ENCODE results near the gene NDST3. TPM values are rescaled to one million over a fixed set of nuclear protein-coding genes. Genes with fewer than 3 reads are reported as not detected.

Gene NDST3
- 0.59 TPM for polyA plus RNA-seq (2013, experiment 1 of 4)
- polyA plus RNA-seq (2013, experiment 2 of 4): 0.96 TPM
- 0.85 TPM for polyA plus RNA-seq (2013, experiment 3 of 4)
- polyA plus RNA-seq (2013, experiment 4 of 4): 1.3 TPM

DNA sequence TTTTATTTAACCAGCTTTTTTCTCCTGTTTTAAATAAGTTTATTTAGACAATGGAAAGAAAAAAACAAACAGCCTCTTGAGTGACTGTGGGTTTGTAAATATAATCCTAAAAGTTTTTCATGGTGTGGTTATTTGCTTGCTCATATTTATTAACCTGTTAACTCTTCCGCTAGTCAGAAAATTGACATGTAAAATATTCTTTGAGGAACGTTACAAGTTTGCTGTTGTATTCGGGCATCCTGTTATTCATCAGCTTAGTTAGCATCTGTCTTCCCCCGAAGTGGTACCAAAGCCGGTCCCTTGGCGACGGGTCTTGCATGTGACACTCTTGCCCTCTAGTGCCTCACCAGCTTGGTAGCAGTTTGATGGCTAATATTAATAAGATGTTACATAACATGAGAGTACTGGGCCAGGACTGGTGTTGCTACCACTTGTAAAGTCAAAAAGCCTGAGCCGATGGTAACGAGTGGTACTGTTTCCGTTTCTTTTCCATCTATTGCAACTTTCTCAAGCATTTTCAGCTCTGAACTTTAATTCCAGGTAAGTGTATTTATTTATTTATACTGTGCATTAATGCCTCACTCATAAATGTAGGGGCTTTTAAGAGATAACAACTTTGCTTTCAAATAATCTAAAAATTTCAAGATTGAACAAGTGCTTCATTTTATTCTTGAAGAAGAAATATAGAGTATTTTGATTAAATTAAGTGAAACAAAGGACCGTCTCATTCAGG, at the start of gene NDST3:
Gene NDST3 (plus strand): TSS at position 434 of the 733 bp plus-strand sequence. CDS start 19,425 bp downstream, outside the sequence.
- Histone ChIP-seq H3K4me3 (ENCODE audit: insufficient read depth, low read depth, low read length) (peak within 1 kb of the TSS; percentile 68), H3K27me3 (ENCODE audit: control insufficient read depth, insufficient read depth, low read length, poor library complexity, severe bottlenecking) (peaks cover 10% of the 10 kb centered on the region), H3K36me3 (ENCODE audit: control insufficient read depth, insufficient read depth, low read length) (no peaks in the 10 kb centered on the region), H3K4me1 (ENCODE audit: control insufficient read depth, insufficient read depth, low read length) (no peaks in the 10 kb centered on the region), H3K9me3 (ENCODE audit: control insufficient read depth, low read length) (no peaks in the 10 kb centered on the region), H3K27ac (ENCODE audit: insufficient read depth, low read depth, low read length, poor library complexity, severe bottlenecking) (no peak within 1 kb of the TSS)
- WGBS, 2 experiments: 13 to 21% methylated on average over 10 to 11 of the region's 11 CpGs

DNA sequence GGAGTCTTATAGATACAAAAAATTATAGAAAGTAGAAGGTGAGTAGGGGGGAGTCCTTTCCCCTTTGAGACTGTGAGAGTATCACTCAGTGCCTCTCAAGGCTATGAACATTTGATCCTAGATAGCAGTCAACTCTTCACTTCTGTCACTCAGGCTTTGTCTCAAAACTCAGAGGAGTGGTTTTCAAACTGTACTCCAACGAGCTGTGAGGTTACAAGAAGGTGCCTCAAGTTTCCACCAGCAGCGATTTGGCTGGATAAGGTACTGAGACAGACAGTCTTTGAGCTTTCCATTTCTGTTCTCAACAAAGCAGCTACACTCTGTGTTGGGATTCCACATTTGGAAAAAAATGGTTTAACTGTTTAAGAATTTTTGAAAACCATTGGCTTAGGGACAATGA, 48.0 kb upstream of the NDST3 start:
- Histone ChIP-seq H3K9me3 (ENCODE audit: control insufficient read depth, low read length) (no peaks in the 10 kb centered on the region), H3K4me1 (ENCODE audit: control insufficient read depth, insufficient read depth, low read length) (no peaks in the 10 kb centered on the region), H3K36me3 (ENCODE audit: control insufficient read depth, insufficient read depth, low read length) (no peaks in the 10 kb centered on the region), H3K27me3 (ENCODE audit: control insufficient read depth, insufficient read depth, low read length, poor library complexity, severe bottlenecking) (no peaks in the 10 kb centered on the region), H3K27ac (ENCODE audit: insufficient read depth, low read depth, low read length, poor library complexity, severe bottlenecking) (no peak overlapping the region), H3K4me3 (ENCODE audit: insufficient read depth, low read depth, low read length) (no peak overlapping the region)
- 89 to 92% methylated on average over 2 of the region's 2 CpGs for WGBS, 2 experiments

DNA sequence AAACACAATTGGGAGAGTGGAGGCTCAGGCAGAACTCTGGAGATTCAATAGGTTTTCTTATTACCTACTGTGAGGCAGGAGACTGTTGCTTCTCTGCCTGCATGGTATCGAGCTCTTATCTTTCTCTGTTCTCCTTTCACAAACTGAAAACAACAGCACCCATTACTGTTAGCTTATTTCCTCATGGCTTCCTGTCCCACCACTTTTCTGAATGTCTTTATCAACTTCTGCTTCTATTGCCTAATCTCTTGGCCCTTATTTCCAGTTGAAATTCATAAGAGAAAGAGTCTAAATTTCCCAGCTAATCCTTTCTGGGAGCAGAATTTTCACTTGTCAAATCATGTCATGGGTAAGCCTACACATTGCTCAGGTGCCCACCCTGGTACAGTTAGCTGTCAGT, 46.8 kb upstream of the NDST3 start:
- Histone ChIP-seq H3K36me3 (ENCODE audit: control insufficient read depth, insufficient read depth, low read length) (no peaks in the 10 kb centered on the region), H3K27ac (ENCODE audit: insufficient read depth, low read depth, low read length, poor library complexity, severe bottlenecking) (no peak overlapping the region), H3K9me3 (ENCODE audit: control insufficient read depth, low read length) (no peaks in the 10 kb centered on the region), H3K27me3 (ENCODE audit: control insufficient read depth, insufficient read depth, low read length, poor library complexity, severe bottlenecking) (no peaks in the 10 kb centered on the region), H3K4me1 (ENCODE audit: control insufficient read depth, insufficient read depth, low read length) (no peaks in the 10 kb centered on the region), H3K4me3 (ENCODE audit: insufficient read depth, low read depth, low read length) (no peak overlapping the region)
- 55 to 81% methylated on average over 1 of the region's 1 CpG for WGBS, 2 experiments

DNA sequence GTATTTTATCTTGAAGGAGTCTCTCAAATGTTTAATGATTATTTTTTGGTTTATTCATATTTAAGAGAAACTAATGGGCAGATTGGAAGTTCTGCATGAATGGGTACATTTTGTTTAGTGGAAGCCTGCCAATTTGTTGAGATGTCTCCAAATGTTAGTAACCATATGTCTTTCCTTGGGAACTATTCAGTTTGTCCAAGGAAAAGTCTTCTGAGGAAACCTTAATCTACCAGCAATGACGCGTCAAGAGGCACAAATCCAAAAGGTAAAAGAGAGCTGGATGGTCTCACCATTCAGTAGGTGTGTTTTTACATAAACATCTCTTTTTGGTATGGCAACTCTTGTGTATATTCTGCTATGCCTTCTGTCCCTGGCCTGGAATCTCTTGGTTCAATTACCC, 37.4 kb upstream of the NDST3 start:
- WGBS, 2 experiments: 93 to 95% methylated on average over 2 of the region's 2 CpGs
- no peaks in the 10 kb centered on the region for H3K36me3 ChIP-seq (ENCODE audit: control insufficient read depth, insufficient read depth, low read length)
- no peaks in the 10 kb centered on the region for H3K4me1 ChIP-seq (ENCODE audit: control insufficient read depth, insufficient read depth, low read length)
- no peaks in the 10 kb centered on the region for H3K9me3 ChIP-seq (ENCODE audit: control insufficient read depth, low read length)
- no peak overlapping the region for H3K27ac ChIP-seq (ENCODE audit: insufficient read depth, low read depth, low read length, poor library complexity, severe bottlenecking)
- H3K27me3 ChIP-seq (ENCODE audit: control insufficient read depth, insufficient read depth, low read length, poor library complexity, severe bottlenecking): no peaks in the 10 kb centered on the region
- H3K4me3 ChIP-seq (ENCODE audit: insufficient read depth, low read depth, low read length): no peak overlapping the region

DNA sequence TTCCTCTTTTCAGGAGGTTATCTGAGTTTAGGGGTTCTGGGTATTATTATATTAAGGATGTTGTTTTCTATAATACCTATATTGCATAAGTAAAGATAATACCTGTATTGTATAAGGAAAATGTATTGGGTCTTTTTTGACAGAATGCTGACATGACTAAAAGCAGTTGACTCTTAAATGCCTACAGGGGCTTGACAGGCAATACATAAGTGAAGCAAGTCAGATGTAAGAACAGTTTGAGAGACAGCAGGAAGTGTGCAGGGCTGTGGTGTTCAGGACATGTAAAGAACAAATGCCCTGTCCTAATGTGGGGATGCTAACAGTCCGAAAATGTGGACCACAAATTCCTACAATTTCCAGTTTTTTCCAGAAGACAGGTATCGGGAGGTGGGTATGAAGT, 30.2 kb upstream of the NDST3 start:
- no peaks in the 10 kb centered on the region for H3K27me3 ChIP-seq (ENCODE audit: control insufficient read depth, insufficient read depth, low read length, poor library complexity, severe bottlenecking)
- H3K9me3 ChIP-seq (ENCODE audit: control insufficient read depth, low read length): no peaks in the 10 kb centered on the region
- H3K4me1 ChIP-seq (ENCODE audit: control insufficient read depth, insufficient read depth, low read length): no peaks in the 10 kb centered on the region
- H3K4me3 ChIP-seq (ENCODE audit: insufficient read depth, low read depth, low read length): no peak overlapping the region
- no peaks in the 10 kb centered on the region for H3K36me3 ChIP-seq (ENCODE audit: control insufficient read depth, insufficient read depth, low read length)
- no peak overlapping the region for H3K27ac ChIP-seq (ENCODE audit: insufficient read depth, low read depth, low read length, poor library complexity, severe bottlenecking)
- WGBS, 2 experiments: 94 to 100% methylated on average over 2 of the region's 2 CpGs

DNA sequence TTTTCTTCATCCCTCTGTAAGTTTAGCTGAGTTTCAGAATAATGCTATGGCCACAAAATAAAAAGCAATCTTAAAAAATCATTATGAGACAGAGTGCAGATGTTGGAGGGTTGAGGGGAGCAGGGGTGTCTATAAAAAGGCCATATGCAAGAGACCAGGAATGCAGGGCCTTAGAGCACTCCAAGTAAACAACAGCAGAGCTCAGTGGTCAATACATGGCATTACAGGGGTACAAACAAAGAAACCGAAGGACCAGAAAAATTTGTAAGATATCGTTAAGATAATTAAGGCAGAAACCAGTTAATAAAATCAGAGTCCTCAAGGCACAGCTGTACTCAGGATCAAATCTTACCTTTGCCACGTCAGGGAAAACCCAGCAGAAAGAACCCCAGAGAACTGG, 28.4 kb upstream of the NDST3 start:
- no peak overlapping the region for H3K27ac ChIP-seq (ENCODE audit: insufficient read depth, low read depth, low read length, poor library complexity, severe bottlenecking)
- no peaks in the 10 kb centered on the region for H3K27me3 ChIP-seq (ENCODE audit: control insufficient read depth, insufficient read depth, low read length, poor library complexity, severe bottlenecking)
- no peaks in the 10 kb centered on the region for H3K4me1 ChIP-seq (ENCODE audit: control insufficient read depth, insufficient read depth, low read length)
- 86 to 92% methylated on average over 3 of the region's 3 CpGs for WGBS, 2 experiments
- H3K36me3 ChIP-seq (ENCODE audit: control insufficient read depth, insufficient read depth, low read length): no peaks in the 10 kb centered on the region
- no peak overlapping the region for H3K4me3 ChIP-seq (ENCODE audit: insufficient read depth, low read depth, low read length)
- H3K9me3 ChIP-seq (ENCODE audit: control insufficient read depth, low read length): no peaks in the 10 kb centered on the region

DNA sequence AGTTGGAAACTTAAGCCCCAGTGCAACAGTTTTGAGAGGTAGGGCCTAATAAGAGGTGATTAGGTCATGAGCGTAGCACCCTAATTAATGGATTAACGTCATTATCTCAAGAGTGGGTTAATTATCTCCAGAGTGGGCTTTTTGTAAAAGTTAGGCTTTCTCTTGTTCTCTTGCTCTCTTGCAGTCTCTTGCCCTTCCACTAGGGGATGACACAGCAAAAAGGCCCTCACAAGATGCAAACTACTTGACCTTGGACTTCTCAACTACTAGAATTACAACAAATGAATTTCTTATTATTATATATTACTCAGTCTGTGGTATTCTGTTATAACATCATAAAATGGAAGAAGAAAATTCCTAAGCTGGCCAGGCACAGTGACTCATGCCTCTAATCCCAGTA, 22.1 kb upstream of the NDST3 start:
- WGBS, 2 experiments: 90 to 97% methylated on average over 2 of the region's 2 CpGs
- no peaks in the 10 kb centered on the region for H3K4me1 ChIP-seq (ENCODE audit: control insufficient read depth, insufficient read depth, low read length)
- no peaks in the 10 kb centered on the region for H3K27me3 ChIP-seq (ENCODE audit: control insufficient read depth, insufficient read depth, low read length, poor library complexity, severe bottlenecking)
- no peaks in the 10 kb centered on the region for H3K36me3 ChIP-seq (ENCODE audit: control insufficient read depth, insufficient read depth, low read length)
- H3K4me3 ChIP-seq (ENCODE audit: insufficient read depth, low read depth, low read length): no peak overlapping the region
- no peak overlapping the region for H3K27ac ChIP-seq (ENCODE audit: insufficient read depth, low read depth, low read length, poor library complexity, severe bottlenecking)
- H3K9me3 ChIP-seq (ENCODE audit: control insufficient read depth, low read length): no peaks in the 10 kb centered on the region

DNA sequence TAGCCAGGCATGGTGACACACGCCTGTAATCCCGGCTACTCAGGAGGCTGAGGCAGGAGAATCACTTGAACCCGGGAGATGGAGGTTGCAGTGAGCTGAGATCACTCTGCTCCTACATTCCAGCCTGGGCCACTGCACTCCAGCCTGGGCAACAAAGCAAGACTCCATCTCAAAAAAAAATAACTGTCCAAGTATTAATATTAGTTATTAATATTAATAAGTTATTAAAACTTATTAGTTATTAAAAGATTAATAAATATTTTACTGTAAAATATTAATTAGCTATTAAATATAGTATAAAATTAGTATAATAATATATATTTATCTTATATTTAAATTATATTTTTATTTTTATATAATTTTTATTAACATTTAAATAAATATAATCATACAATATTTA, 19.5 kb upstream of the NDST3 start:
- no peak overlapping the region for H3K27ac ChIP-seq (ENCODE audit: insufficient read depth, low read depth, low read length, poor library complexity, severe bottlenecking)
- no peaks in the 10 kb centered on the region for H3K9me3 ChIP-seq (ENCODE audit: control insufficient read depth, low read length)
- H3K4me1 ChIP-seq (ENCODE audit: control insufficient read depth, insufficient read depth, low read length): no peaks in the 10 kb centered on the region
- H3K4me3 ChIP-seq (ENCODE audit: insufficient read depth, low read depth, low read length): no peak overlapping the region
- WGBS, 2 experiments: 83 to 92% methylated on average over 3 of the region's 3 CpGs
- no peaks in the 10 kb centered on the region for H3K36me3 ChIP-seq (ENCODE audit: control insufficient read depth, insufficient read depth, low read length)
- H3K27me3 ChIP-seq (ENCODE audit: control insufficient read depth, insufficient read depth, low read length, poor library complexity, severe bottlenecking): no peaks in the 10 kb centered on the region

DNA sequence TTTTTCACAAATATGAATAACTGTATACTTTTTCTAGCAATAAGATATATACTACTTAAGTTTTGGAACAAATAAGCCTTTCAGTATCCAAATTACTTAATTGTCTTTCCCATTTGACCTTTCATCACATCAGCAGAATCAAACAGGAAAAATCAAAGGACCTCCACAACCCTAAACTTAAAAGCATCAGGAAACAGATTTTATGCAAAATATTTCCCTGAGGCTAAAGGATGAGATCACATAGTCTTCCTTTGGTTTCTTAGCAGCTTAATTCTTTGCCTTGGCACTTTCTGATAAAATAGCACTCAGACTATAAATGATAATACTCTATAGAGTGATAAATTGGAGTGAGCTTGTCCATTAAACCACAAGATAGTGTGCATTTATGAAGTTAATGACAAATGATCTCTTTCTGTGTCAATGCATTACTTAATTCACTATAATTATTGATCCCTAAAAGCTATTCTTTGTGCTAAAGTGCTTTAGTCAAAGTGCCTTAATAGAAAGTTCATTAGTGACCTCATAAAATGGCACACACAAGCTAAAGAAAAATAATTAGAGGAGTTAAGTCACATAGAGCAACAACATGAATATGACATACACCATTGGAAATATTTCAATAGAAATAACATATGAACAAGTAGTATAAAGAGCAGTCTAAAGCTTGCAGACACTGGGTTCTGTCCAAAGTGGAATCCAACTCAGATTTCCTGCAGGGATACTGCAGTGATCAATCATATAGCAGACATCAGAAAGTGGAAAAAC, 15.7 kb upstream of the NDST3 start:
- no peak overlapping the region for H3K27ac ChIP-seq (ENCODE audit: insufficient read depth, low read depth, low read length, poor library complexity, severe bottlenecking)
- H3K9me3 ChIP-seq (ENCODE audit: control insufficient read depth, low read length): no peaks in the 10 kb centered on the region
- no peak overlapping the region for H3K4me3 ChIP-seq (ENCODE audit: insufficient read depth, low read depth, low read length)
- H3K27me3 ChIP-seq (ENCODE audit: control insufficient read depth, insufficient read depth, low read length, poor library complexity, severe bottlenecking): no peaks in the 10 kb centered on the region
- no peaks in the 10 kb centered on the region for H3K4me1 ChIP-seq (ENCODE audit: control insufficient read depth, insufficient read depth, low read length)
- no peaks in the 10 kb centered on the region for H3K36me3 ChIP-seq (ENCODE audit: control insufficient read depth, insufficient read depth, low read length)

DNA sequence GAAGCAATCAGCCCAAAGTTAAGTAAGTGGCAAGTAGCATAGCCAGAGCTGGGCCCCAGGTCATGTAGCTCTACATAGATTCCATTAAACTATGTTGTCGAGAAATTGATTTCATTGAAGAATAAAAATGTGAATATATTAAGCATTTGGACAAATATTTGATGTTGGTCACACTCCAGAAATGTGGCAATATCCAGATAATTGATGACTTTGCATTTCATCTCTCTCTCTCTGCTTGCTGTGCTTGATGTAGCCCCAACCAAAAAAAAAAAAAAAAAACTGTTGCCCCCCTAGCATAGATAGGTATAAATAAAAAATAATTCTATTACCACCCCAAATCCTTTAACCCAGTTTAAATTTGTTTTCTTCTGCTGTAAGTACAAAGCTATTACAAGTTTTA, 7.5 kb upstream of the NDST3 start:
- H3K9me3 ChIP-seq (ENCODE audit: control insufficient read depth, low read length): no peaks in the 10 kb centered on the region
- H3K36me3 ChIP-seq (ENCODE audit: control insufficient read depth, insufficient read depth, low read length): no peaks in the 10 kb centered on the region
- H3K4me1 ChIP-seq (ENCODE audit: control insufficient read depth, insufficient read depth, low read length): no peaks in the 10 kb centered on the region
- H3K27me3 ChIP-seq (ENCODE audit: control insufficient read depth, insufficient read depth, low read length, poor library complexity, severe bottlenecking): no peaks in the 10 kb centered on the region
- WGBS, 2 experiments: 90 to 91% methylated on average over 1 of the region's 1 CpG
- no peak overlapping the region for H3K27ac ChIP-seq (ENCODE audit: insufficient read depth, low read depth, low read length, poor library complexity, severe bottlenecking)
- H3K4me3 ChIP-seq (ENCODE audit: insufficient read depth, low read depth, low read length): no peak overlapping the region

Data from ectodermal cell (in vitro differentiated cells).